Adrenal gland (tissue), 5 donors: ENCODE data around the gene STK24.

Experiments used
- POLR2A ChIP-seq, 2 donors: fragments of 450-650 bp; IDR thresholded peaks; one replicate each; pipeline ENCODE4 v1.6.1; 2017; ENCODE audit warnings: antibody characterized with exemption in 2 of 2, mild to moderate bottlenecking in 2 of 2, moderate library complexity in 1 of 2
- TF ChIP-seq, protein P1 (sequence below), 6 experiments: fragments of 450-650 bp in 4 of 6; fragments of 200-600 bp in 2 of 6; sonication (generic) in 1 of 6; IDR thresholded peaks; 1 replicate in 5 of 6; 2 replicates in 1 of 6; pipeline versions ENCODE4 v1.5.1 to v1.8.0; 2016 to 2021; ENCODE audit warnings: antibody characterized with exemption in 6 of 6, mild to moderate bottlenecking in 2 of 6, moderate library complexity in 1 of 6
- donor health status: DM: no; HTN: no; CAD: no.

DNA sequence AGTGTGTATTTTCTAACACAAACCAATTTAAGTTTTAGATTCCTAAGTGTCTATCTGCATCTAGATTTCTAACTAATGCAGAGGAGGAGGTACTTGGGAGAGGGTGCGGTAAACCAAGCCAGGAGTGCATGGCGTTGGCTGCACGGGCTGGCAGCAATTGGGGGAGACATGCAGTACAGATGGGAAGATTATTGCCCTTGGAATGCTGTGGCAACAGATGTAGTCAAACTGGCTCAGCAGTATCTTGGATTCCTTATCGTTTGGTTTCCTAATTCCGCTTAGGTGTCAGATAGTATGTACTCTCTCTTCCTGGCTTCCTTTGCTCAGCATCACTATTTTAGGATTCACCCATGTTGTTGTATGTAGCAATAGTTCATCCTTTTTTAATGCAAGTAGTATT is 29.4 kb upstream of the STK24 start:
- TF ChIP-seq, protein P1, sequence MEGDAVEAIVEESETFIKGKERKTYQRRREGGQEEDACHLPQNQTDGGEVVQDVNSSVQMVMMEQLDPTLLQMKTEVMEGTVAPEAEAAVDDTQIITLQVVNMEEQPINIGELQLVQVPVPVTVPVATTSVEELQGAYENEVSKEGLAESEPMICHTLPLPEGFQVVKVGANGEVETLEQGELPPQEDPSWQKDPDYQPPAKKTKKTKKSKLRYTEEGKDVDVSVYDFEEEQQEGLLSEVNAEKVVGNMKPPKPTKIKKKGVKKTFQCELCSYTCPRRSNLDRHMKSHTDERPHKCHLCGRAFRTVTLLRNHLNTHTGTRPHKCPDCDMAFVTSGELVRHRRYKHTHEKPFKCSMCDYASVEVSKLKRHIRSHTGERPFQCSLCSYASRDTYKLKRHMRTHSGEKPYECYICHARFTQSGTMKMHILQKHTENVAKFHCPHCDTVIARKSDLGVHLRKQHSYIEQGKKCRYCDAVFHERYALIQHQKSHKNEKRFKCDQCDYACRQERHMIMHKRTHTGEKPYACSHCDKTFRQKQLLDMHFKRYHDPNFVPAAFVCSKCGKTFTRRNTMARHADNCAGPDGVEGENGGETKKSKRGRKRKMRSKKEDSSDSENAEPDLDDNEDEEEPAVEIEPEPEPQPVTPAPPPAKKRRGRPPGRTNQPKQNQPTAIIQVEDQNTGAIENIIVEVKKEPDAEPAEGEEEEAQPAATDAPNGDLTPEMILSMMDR (IDR thresholded peaks at IDR 0.05), result no peak
- no peak for TF ChIP-seq POLR2A (IDR thresholded peaks at IDR 0.05)
